A673 (cell line): ENCODE results near the gene TXNRD2. TPM values are rescaled to one million over a fixed set of nuclear protein-coding genes. Genes with fewer than 3 reads are reported as not detected.

Experiments used
- BruUV-seq: library from RNA; stranded (reverse); fragments of 400-500 nt; replicated peaks from 2 replicates; lab custom pipeline; 2021; lab: Mats Ljungman, UMichigan
- CTCF ChIA-PET: fragments of 300-600 bp; sonication (Branson Sonifier 250); formaldehyde crosslinking; loops from one replicate; lab custom pipeline; 2022; ENCODE audit warnings: antibody characterized with exemption; lab: Charles Lee
- POLR2A ChIA-PET: fragments of 300-600 bp; sonication (Branson Sonifier 250); formaldehyde crosslinking; loops from one replicate; lab custom pipeline; 2022; ENCODE audit warnings: antibody characterized with exemption; ENCODE audit not compliant: low non-redundant PET; lab: Charles Lee
- DNase-seq: peaks from one replicate; pipeline ENCODE4 v3.0.0-alpha.2; 2015; ENCODE audit warnings: low spot score
- H3K27ac ChIP-seq: fragments of 200-600 bp; sonication (generic); 2 replicates; pipeline ENCODE4 v1.5.1; 2016; ENCODE audit warnings: mixed run types, low read depth, mild to moderate bottlenecking, mixed read lengths, antibody characterized with exemption, low read length; ENCODE audit not compliant: poor library complexity, severe bottlenecking
- H3K27me3 ChIP-seq: fragments of 200-600 bp; sonication (generic); replicated peaks from 2 replicates; pipeline ENCODE4 v1.6.1; 2017; ENCODE audit warnings: mixed run types, low read depth, mild to moderate bottlenecking, mixed read lengths, antibody characterized with exemption, low read length; ENCODE audit not compliant: insufficient read depth, poor library complexity
- H3K36me3 ChIP-seq: fragments of 200-600 bp; sonication (generic); 2 replicates; pipeline ENCODE4 v1.6.1; 2016; ENCODE audit warnings: mixed run types, mild to moderate bottlenecking, mixed read lengths, antibody characterized with exemption, low read length; ENCODE audit not compliant: insufficient read depth, poor library complexity, severe bottlenecking
- H3K4me1 ChIP-seq: fragments of 200-600 bp; sonication (generic); 2 replicates; pipeline ENCODE4 v1.6.1; 2017; ENCODE audit warnings: mixed run types, mild to moderate bottlenecking, mixed read lengths, antibody characterized with exemption, low read length; ENCODE audit not compliant: insufficient read depth, poor library complexity, severe bottlenecking
- H3K4me3 ChIP-seq: fragments of 200-600 bp; sonication (generic); 2 replicates; pipeline ENCODE4 v1.5.1; 2016; ENCODE audit warnings: low read depth, mixed run types, mild to moderate bottlenecking, mixed read lengths, low read length; ENCODE audit not compliant: poor library complexity, severe bottlenecking
- H3K9me3 ChIP-seq: fragments of 200-600 bp; sonication (generic); 2 replicates; pipeline ENCODE4 v1.6.1; 2016; ENCODE audit warnings: mixed run types, low read depth, mild to moderate bottlenecking, mixed read lengths, antibody characterized with exemption, low read length; ENCODE audit not compliant: poor library complexity, severe bottlenecking
- EZH2 ChIP-seq: fragments of 200-600 bp; sonication (generic); IDR thresholded peaks from 2 replicates; pipeline ENCODE4 v1.6.1; 2017; ENCODE audit warnings: borderline replicate concordance, low read depth, mild to moderate bottlenecking, mixed read lengths, antibody characterized with exemption, low read length; ENCODE audit not compliant: poor library complexity, severe bottlenecking
- intact Hi-C: fragments of 100-400 bp; cut with micrococcal nuclease; formaldehyde crosslinking; loops from one replicate; pipeline ENCODE4 v1.10.0; 2022; ENCODE audit not compliant: unreplicated experiment
- microRNA-seq: library from miRNA; unstranded; fragments of <30 nt; microRNA quantifications from one replicate; pipeline ENCODE4 v1.2.0, GENCODE V29; 2021
- total RNA-seq: library from RNA; stranded (reverse); gene quantifications from 2 replicates; pipeline ENCODE4 v1.2.3, GENCODE V29; 2021
- TF ChIP-seq, protein P1 (sequence below): fragments of 300-800, 200-600 bp; sonication (generic); conservative IDR thresholded peaks from 2 replicates; pipeline ENCODE4 v1.5.1; 2017; ENCODE audit warnings: low read depth, mild to moderate bottlenecking, antibody characterized with exemption, low read length, moderate library complexity, mixed read lengths

TXNRD2 gene
- total RNA-seq, 1 experiment from 2014 or later = 32.6 TPM

DNA sequence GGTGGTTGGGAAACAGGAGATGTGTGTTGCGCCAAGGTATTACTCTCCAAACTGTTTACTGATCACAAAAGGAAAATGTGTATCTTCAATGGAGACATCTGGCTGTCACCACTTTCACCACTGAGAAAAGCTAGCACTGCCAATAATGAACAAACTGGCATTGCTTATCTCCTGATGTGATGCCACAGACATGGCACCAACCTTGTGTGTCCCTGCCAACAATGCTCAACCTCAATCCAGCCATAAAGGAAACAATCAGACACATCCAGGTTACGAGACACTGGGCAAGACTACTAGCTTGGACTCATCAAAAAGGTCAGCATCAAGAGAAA lies 115.0 kb downstream of the TXNRD2 start:
- intact Hi-C loops = no loop called here
- POLR2A ChIA-PET = no interaction called here
- Histone ChIP-seq H3K9me3 (no peaks in the 10 kb centered on the region), H3K36me3 (no peaks in the 10 kb centered on the region), H3K27me3 (no peaks in the 10 kb centered on the region), H3K27ac (no peak overlapping the region), H3K4me1 (no peaks in the 10 kb centered on the region), H3K4me3 (no peak overlapping the region)
- BruUV-seq = no TSS peak
- CTCF ChIA-PET = no interaction called here
- DNase-seq = no peak
- TF ChIP-seq EZH2 = no peak
- TF ChIP-seq, protein P1, sequence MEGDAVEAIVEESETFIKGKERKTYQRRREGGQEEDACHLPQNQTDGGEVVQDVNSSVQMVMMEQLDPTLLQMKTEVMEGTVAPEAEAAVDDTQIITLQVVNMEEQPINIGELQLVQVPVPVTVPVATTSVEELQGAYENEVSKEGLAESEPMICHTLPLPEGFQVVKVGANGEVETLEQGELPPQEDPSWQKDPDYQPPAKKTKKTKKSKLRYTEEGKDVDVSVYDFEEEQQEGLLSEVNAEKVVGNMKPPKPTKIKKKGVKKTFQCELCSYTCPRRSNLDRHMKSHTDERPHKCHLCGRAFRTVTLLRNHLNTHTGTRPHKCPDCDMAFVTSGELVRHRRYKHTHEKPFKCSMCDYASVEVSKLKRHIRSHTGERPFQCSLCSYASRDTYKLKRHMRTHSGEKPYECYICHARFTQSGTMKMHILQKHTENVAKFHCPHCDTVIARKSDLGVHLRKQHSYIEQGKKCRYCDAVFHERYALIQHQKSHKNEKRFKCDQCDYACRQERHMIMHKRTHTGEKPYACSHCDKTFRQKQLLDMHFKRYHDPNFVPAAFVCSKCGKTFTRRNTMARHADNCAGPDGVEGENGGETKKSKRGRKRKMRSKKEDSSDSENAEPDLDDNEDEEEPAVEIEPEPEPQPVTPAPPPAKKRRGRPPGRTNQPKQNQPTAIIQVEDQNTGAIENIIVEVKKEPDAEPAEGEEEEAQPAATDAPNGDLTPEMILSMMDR = no peak

DNA sequence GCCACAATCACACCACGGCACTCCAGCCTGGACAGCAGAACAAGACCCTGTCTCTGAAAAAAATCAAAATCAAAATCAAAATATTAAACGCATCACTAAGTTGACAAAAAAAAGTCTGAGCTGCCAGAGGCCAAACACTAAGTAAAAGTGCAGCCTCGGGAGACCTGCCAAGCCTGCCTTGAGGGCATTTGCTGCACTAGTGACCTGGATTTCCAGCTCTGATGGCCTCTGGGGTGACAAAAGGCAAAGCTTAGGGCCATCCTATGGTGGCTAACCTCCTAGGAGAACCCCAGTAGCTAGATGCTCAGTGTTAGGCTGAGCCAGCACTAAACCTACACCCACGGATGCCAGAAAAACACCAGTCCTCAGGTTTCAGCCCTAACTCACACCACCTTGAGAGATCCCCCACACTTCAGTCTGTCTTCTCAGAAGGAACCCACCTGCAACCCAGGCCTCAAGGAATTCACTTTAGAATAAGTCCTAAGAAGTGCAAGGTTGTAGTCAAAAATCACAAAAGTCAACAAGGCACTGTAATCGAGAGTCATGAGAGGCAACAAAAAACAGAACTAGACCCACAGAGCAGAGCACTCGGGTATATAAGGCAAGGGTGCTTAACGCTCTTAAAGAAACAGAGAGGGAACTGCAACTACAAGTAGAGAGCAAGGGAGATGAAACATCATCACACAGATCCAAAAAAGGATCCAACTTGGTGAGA lies 115.6 kb downstream of the TXNRD2 start:
- H3K27ac ChIP-seq = no peak overlapping the region
- ChIA-PET POLR2A (no interaction called here), CTCF (no interaction called here)
- no peaks in the 10 kb centered on the region for H3K36me3 ChIP-seq
- no peak overlapping the region for H3K4me3 ChIP-seq
- DNase-seq = no peak
- BruUV-seq = no TSS peak
- TF ChIP-seq, protein P1 = no peak
- no peak for TF ChIP-seq EZH2
- no peaks in the 10 kb centered on the region for H3K27me3 ChIP-seq
- no peaks in the 10 kb centered on the region for H3K9me3 ChIP-seq
- intact Hi-C loops = no loop called here
- H3K4me1 ChIP-seq = no peaks in the 10 kb centered on the region

Small RNAs within 50 kb of the gene (microRNA-seq; reads per million reads assigned to microRNA genes)
- gene MIR4761 = 0.81 reads per million

Other genes with a start within 250 kb of the TXNRD2 start
- gene SEPTIN5, start 227.3 kb downstream of the TXNRD2 start, total RNA-seq = 50.4 and 58.9 TPM in 2 replicates
- 12.6 and 13.3 TPM in 2 replicates for gene GP1BB, start 218.3 kb downstream of the TXNRD2 start, total RNA-seq
- gene TBX1, start 181.0 kb downstream of the TXNRD2 start, total RNA-seq = 3.6 and 4.7 TPM in 2 replicates
- 17.8 and 17.9 TPM in 2 replicates for gene GNB1L, start 86.9 kb downstream of the TXNRD2 start, total RNA-seq
- gene RTL10, start 86.9 kb downstream of the TXNRD2 start, total RNA-seq = 22.7 and 25.6 TPM in 2 replicates
- gene COMT, start within 50 bp of the TXNRD2 start, total RNA-seq = 87.8 and 98.6 TPM in 2 replicates
- gene ARVCF, start 75.0 kb upstream of the TXNRD2 start, total RNA-seq = 11.1 and 17.2 TPM in 2 replicates
- 17.7 and 21.5 TPM in 2 replicates for gene TANGO2, start 79.3 kb upstream of the TXNRD2 start, total RNA-seq
- 63.2 and 74.8 TPM in 2 replicates for gene DGCR8, start 138.4 kb upstream of the TXNRD2 start, total RNA-seq
- gene RANBP1, start 174.3 kb upstream of the TXNRD2 start, total RNA-seq = 501 and 509 TPM in 2 replicates
- 68.1 and 71.1 TPM in 2 replicates for gene TRMT2A, start 175.4 kb upstream of the TXNRD2 start, total RNA-seq
- gene ZDHHC8, start 190.0 kb upstream of the TXNRD2 start, total RNA-seq = 58.8 and 60.2 TPM in 2 replicates
- not detected in 2 replicates for gene CCDC188, start 209.2 kb upstream of the TXNRD2 start, total RNA-seq